ENCODE measurements around the gene HNRNPC.

GRCh38 chr14:21302013-21302835 lies 33.0 kb upstream of the HNRNPC start:
- TF ChIP-seq GATA3 (IDR thresholded peaks at IDR 0.05; ENCODE audit: low read depth, low read length) (no peak), GATA2 (IDR thresholded peaks at IDR 0.05; ENCODE audit: low read depth, low read length) (no peak)
